Measurements from ENCODE around the gene CYTL1. TPM values are rescaled to one million over a fixed set of nuclear protein-coding genes. Genes with fewer than 3 reads are reported as not detected.

The CYTL1 gene
- total and polyA plus RNA-seq, 9 of the 15 experiments (the other 6 are each of a cell fraction or from before 2014, with no cell fraction given), result not detected

GRCh38 chr4:5037553-5038551, 18.6 kb upstream of the CYTL1 start (continued):
- TF ChIP-seq CEBPG (CRISPR knock-in tag; IDR thresholded peaks at IDR 0.05) (peak; percentile 27; the same call in 1 of the 2 replicates), CEBPG (tag; conservative IDR thresholded peaks at IDR 0.05 in 1 of 2, IDR thresholded peaks at IDR 0.05 in 1 of 2) (peak; percentile 75 to 89), ZFP36 (IDR thresholded peaks at IDR 0.05; ENCODE audit: low read depth, low read length, partially characterized antibody) (no peak), GATA2 (CRISPR knock-in tag; IDR thresholded peaks at IDR 0.05) (peak; percentile 60), TRIM24 (IDR thresholded peaks at IDR 0.05) (peak; percentile 53 to 75; a peak in 2 of 4 replicates), KDM1A (IDR thresholded peaks at IDR 0.05) (peak; percentile 25 to 38; a peak in 2 of 4 replicates), HOXB6 (CRISPR knock-in tag; IDR thresholded peaks at IDR 0.05; ENCODE audit: borderline replicate concordance) (no peak), SMARCA5 (IDR thresholded peaks at IDR 0.05) (0 out of 2 replicates have a peak, but pooled peaks have one; percentile 27), TCF3 (CRISPR knock-in tag; IDR thresholded peaks at IDR 0.05) (peak; percentile 81), CBX8 (IDR thresholded peaks at IDR 0.05; ENCODE audit: borderline replicate concordance, extremely low read depth, low read depth, low read length, poor library complexity, severe bottlenecking) (no peak), NR2C1 (IDR thresholded peaks at IDR 0.05) (no peak), NR2C1 (tag; IDR thresholded peaks at IDR 0.05) (no peak), MAFF (IDR thresholded peaks at IDR 0.05; ENCODE audit: low read length) (peak; percentile 32; the same call in 1 of the 2 replicates), MBD2 (IDR thresholded peaks at IDR 0.05; ENCODE audit: borderline replicate concordance, low read depth) (no peak), CUX1 (CRISPR knock-in tag; IDR thresholded peaks at IDR 0.05) (0 out of 2 replicates have a peak, but pooled peaks have one; percentile 28)
- TF ChIP-seq, protein P1, sequence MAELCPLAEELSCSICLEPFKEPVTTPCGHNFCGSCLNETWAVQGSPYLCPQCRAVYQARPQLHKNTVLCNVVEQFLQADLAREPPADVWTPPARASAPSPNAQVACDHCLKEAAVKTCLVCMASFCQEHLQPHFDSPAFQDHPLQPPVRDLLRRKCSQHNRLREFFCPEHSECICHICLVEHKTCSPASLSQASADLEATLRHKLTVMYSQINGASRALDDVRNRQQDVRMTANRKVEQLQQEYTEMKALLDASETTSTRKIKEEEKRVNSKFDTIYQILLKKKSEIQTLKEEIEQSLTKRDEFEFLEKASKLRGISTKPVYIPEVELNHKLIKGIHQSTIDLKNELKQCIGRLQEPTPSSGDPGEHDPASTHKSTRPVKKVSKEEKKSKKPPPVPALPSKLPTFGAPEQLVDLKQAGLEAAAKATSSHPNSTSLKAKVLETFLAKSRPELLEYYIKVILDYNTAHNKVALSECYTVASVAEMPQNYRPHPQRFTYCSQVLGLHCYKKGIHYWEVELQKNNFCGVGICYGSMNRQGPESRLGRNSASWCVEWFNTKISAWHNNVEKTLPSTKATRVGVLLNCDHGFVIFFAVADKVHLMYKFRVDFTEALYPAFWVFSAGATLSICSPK (IDR thresholded peaks at IDR 0.05; ENCODE audit: borderline replicate concordance), result no peak
- TF ChIP-seq, protein P2, sequence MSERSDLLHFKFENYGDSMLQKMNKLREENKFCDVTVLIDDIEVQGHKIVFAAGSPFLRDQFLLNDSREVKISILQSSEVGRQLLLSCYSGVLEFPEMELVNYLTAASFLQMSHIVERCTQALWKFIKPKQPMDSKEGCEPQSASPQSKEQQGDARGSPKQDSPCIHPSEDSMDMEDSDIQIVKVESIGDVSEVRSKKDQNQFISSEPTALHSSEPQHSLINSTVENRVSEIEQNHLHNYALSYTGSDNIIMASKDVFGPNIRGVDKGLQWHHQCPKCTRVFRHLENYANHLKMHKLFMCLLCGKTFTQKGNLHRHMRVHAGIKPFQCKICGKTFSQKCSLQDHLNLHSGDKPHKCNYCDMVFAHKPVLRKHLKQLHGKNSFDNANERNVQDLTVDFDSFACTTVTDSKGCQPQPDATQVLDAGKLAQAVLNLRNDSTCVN (CRISPR knock-in tag; IDR thresholded peaks at IDR 0.05), result no peak
